K562 (cell line): Measurements from ENCODE around the gene TMEM203. TPM values are rescaled to one million over a fixed set of nuclear protein-coding genes. Genes with fewer than 3 reads are reported as not detected.

Experiments
- E2F3 ChIP-seq: fragments of 250-450 bp; sonication (Bioruptor Pico); IDR thresholded peaks from 2 replicates; pipeline ENCODE4 v1.4.0; 2020; ENCODE audit warnings: mild to moderate bottlenecking
- ETV5 ChIP-seq: sonication (generic); formaldehyde crosslinking; IDR thresholded peaks from 2 replicates; pipeline ENCODE4 v1.4.0; 2020; ENCODE audit warnings: low read depth, mild to moderate bottlenecking, missing genetic modification reagents
- FOXK2 ChIP-seq, 2 experiments: fragments of 450-650 bp; IDR thresholded peaks in 1 of 2; conservative IDR thresholded peaks in 1 of 2; 2 replicates each; pipeline ENCODE4 v1.6.1; 2016; ENCODE audit warnings: low read depth in 2 of 2, mild to moderate bottlenecking in 1 of 2
- KAT8 ChIP-seq: fragments of 450-650 bp; IDR thresholded peaks from 2 replicates; pipeline ENCODE4 v1.6.1; 2016; ENCODE audit warnings: low read depth, mild to moderate bottlenecking
- KDM5B ChIP-seq: fragments of 200-600 bp; sonication (generic); IDR thresholded peaks from 2 replicates; pipeline ENCODE4 v1.6.1; 2012; ENCODE audit warnings: low read depth, mild to moderate bottlenecking, moderate library complexity, low read length, control low read depth, inconsistent platforms; ENCODE audit not compliant: insufficient replicate concordance
- LARP7 ChIP-seq: fragments of 450-650 bp; IDR thresholded peaks from 2 replicates; pipeline ENCODE4 v1.6.1; 2016
- NONO ChIP-seq, 2 experiments: fragments of 200-400 bp in 1 of 2; fragments of 450-650 bp in 1 of 2; formaldehyde crosslinking in 1 of 2; IDR thresholded peaks; 2 replicates each; pipeline ENCODE4 v1.6.1; 2017; ENCODE audit warnings: low read depth in 2 of 2, mild to moderate bottlenecking in 2 of 2, moderate library complexity in 2 of 2, low read length in 1 of 2
- PHF20 ChIP-seq: fragments of 450-650 bp; IDR thresholded peaks from 2 replicates; pipeline ENCODE4 v1.6.1; 2018; ENCODE audit not compliant: partially characterized antibody
- STAG1 ChIP-seq: sonication (generic); formaldehyde crosslinking; IDR thresholded peaks from 2 replicates; pipeline ENCODE4 v1.5.0; 2020; ENCODE audit warnings: missing genetic modification reagents, borderline replicate concordance
- THRB ChIP-seq: fragments of 450-650 bp; formaldehyde crosslinking; conservative IDR thresholded peaks from 2 replicates; pipeline ENCODE4 v1.4.0; 2022; ENCODE audit warnings: mild to moderate bottlenecking, missing genetic modification characterization
- ZBTB49 ChIP-seq: sonication (generic); formaldehyde crosslinking; IDR thresholded peaks from 2 replicates; pipeline ENCODE4 v1.8.0; 2022; ENCODE audit warnings: missing genetic modification reagents, mild to moderate bottlenecking, borderline replicate concordance
- ZNF609 ChIP-seq: sonication (generic); formaldehyde crosslinking; IDR thresholded peaks from 2 replicates; pipeline ENCODE4 v1.8.1; 2023; ENCODE audit warnings: missing genetic modification reagents, mild to moderate bottlenecking, borderline replicate concordance
- polyA plus RNA-seq, 8 experiments: library from polyadenylated mRNA; depleted of rRNA in 4 of 8; stranded (reverse) in 5 of 8; unstranded in 3 of 8; fragments of >200 nt; fragmentation: Nextera tagmentation in 2 of 8; fragmentation: Illumina TruSeq in 1 of 8; extraction: Ambion mirVana in 2 of 8; extraction: Trizol in 1 of 8; gene quantifications; 2 replicates each; pipeline versions ENCODE4 v1.2.1 to v1.2.3, GENCODE V29; 2011 to 2014; ENCODE audit warnings: inconsistent platforms in 1 of 8, missing spikeins in 1 of 8
- total RNA-seq, 7 experiments: library from RNA; depleted of rRNA in 6 of 7; stranded (reverse); fragments of >200 nt in 6 of 7; fragmentation: Illumina TruSeq in 2 of 7; extraction: Trizol in 2 of 7; gene quantifications; 2 replicates each; pipeline versions ENCODE4 v1.2.1 to v1.2.3, GENCODE V29; 2011 to 2021; ENCODE audit warnings: low replicate concordance in 1 of 7
- TF ChIP-seq, protein P1 (sequence below): fragments of 450-650 bp; IDR thresholded peaks from 2 replicates; pipeline ENCODE4 v1.6.1; 2018; ENCODE audit warnings: mild to moderate bottlenecking, low read depth; ENCODE audit not compliant: partially characterized antibody

The TMEM203 gene
- total and polyA plus RNA-seq, 9 of the 15 experiments (the other 6 are each of a cell fraction or from before 2014, with no cell fraction given), result 8.8 to 59.5 (median 37.6) TPM

DNA sequence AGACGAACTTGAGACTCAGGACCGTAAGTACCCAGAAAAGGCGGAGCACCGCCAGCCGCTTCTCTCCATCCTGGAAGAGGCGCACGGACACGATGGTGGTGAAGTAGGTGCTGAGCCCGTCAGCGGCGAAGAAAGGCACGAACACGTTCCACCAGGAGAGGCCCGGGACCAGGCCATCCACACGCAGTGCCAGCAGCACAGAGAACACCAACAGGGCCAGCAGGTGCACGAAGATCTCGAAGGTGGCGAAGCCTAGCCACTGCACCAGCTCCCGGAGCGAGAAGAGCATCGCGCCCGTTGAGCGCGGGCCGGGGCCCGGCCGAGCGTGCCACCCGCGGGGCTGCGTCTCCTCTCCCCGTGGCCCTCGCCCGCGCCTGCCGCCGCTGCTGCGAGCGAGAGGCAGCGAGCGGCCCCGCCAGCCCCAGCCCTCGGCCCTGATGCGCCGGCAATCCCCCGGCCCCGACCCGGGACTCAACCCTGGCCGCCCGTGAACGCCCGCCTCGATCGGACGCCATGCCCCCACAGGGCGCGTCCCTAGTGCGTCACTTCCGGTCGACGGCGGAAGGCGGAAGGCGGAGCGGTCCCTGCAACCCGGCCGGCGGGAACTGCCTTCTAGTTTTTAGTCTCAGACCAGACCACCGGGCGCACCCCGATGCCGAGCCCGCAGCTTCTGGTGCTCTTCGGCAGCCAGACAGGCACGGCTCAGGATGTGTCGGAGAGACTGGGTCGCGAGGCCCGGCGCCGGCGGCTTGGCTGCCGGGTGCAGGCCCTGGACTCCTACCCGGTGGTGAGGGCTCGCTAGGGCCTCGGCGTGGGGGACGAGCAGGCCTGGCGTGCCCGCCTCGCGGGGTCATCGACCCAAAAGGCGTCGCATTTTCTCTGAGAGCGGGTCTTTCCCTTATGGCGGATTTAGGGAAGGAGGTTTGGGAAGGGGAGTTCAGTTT is at the start of gene TMEM203, which contains the start of gene NDOR1 (continued):
- TF ChIP-seq THRB (CRISPR knock-in tag) (no peak), KDM5B (peak; percentile 87), ZBTB49 (CRISPR knock-in tag) (peak; percentile 34; the same call in 1 of the 2 replicates), STAG1 (CRISPR knock-in tag) (0 out of 2 replicates have a peak, but pooled peaks have one; percentile 11), NONO (IDR thresholded peaks at IDR 0.05; ENCODE audit: low read depth in 2 of 2, low read length in 1 of 2) (peak; percentile 28 to 73; a peak in 2 of 4 replicates), ETV5 (CRISPR knock-in tag) (peak; percentile 75; the same call in 1 of the 2 replicates), LARP7 (no peak), E2F3 (peak; percentile 86), ZNF609 (CRISPR knock-in tag) (no peak), KAT8 (0 out of 2 replicates have a peak, but pooled peaks have one; percentile 44), FOXK2 (conservative IDR thresholded peaks at IDR 0.05 in 1 of 2, IDR thresholded peaks at IDR 0.05 in 1 of 2; ENCODE audit: low read depth in 2 of 2) (peak in 1 of 2 experiments; percentile 46; a peak in 1 of 4 replicates), PHF20 (peak; percentile 99)
- TF ChIP-seq, protein P1, sequence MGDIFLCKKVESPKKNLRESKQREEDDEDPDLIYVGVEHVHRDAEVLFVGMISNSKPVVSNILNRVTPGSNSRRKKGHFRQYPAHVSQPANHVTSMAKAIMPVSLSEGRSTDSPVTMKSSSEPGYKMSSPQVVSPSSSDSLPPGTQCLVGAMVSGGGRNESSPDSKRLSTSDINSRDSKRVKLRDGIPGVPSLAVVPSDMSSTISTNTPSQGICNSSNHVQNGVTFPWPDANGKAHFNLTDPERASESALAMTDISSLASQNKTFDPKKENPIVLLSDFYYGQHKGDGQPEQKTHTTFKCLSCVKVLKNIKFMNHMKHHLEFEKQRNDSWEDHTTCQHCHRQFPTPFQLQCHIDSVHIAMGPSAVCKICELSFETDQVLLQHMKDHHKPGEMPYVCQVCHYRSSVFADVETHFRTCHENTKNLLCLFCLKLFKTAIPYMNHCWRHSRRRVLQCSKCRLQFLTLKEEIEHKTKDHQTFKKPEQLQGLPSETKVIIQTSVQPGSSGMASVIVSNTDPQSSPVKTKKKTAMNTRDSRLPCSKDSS, result no peak
